B cell (primary cell): ENCODE results near the gene SLC51B.

Experiments
- EZH2 ChIP-seq: IDR thresholded peaks from 2 replicates; pipeline ENCODE4 v1.6.1; 2012; ENCODE audit warnings: borderline replicate concordance, low read depth, mild to moderate bottlenecking, moderate library complexity, low read length; ENCODE audit not compliant: insufficient read depth, poor library complexity, severe bottlenecking
- TF ChIP-seq, protein P1 (sequence below): fragments of 200-600 bp; IDR thresholded peaks from one replicate; pipeline ENCODE4 v1.8.0; 2022; ENCODE audit warnings: antibody characterized with exemption, mild to moderate bottlenecking

DNA sequence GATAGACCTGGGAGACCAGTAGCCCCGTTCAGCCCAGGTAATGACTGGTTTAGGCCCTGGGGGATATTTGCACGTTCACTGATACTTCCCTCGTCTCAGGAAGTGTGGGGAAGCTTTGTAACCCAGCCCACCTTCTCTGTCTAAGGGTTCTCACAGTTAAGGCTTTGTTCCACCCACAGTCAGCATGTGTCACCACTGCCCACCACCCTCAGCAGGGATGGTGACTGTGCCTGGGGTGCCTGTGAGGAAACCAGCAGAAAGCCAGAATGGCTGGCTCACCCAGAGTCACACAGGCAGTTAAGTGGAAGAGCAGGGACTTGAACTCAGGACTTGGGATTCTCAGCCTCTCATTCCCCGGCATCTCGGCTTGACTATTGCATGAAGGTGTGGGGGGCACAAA lies 36.6 kb downstream of the SLC51B start:
- TF ChIP-seq, protein P1, sequence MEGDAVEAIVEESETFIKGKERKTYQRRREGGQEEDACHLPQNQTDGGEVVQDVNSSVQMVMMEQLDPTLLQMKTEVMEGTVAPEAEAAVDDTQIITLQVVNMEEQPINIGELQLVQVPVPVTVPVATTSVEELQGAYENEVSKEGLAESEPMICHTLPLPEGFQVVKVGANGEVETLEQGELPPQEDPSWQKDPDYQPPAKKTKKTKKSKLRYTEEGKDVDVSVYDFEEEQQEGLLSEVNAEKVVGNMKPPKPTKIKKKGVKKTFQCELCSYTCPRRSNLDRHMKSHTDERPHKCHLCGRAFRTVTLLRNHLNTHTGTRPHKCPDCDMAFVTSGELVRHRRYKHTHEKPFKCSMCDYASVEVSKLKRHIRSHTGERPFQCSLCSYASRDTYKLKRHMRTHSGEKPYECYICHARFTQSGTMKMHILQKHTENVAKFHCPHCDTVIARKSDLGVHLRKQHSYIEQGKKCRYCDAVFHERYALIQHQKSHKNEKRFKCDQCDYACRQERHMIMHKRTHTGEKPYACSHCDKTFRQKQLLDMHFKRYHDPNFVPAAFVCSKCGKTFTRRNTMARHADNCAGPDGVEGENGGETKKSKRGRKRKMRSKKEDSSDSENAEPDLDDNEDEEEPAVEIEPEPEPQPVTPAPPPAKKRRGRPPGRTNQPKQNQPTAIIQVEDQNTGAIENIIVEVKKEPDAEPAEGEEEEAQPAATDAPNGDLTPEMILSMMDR, result no peak
- TF ChIP-seq EZH2, result no peak
